Sigmoid colon (tissue), 4 donors: ENCODE data around the gene RASSF1.

Source experiments
- EP300 ChIP-seq, 4 donors: sonication (generic); formaldehyde crosslinking; IDR thresholded peaks; one replicate each; pipeline ENCODE4 v1.6.1; 2017; ENCODE audit warnings: antibody characterized with exemption in 4 of 4
- POLR2A ChIP-seq, 2 donors: fragments of 450-650 bp; IDR thresholded peaks; one replicate each; pipeline ENCODE4 v1.6.1; 2016; ENCODE audit warnings: antibody characterized with exemption in 2 of 2, mild to moderate bottlenecking in 2 of 2, moderate library complexity in 2 of 2
- POLR2AphosphoS5 ChIP-seq, 4 donors: sonication (generic); formaldehyde crosslinking; IDR thresholded peaks; one replicate each; pipeline ENCODE4 v1.6.1; 2017; ENCODE audit warnings: antibody characterized with exemption in 4 of 4
- TF ChIP-seq, protein P1 (sequence below), 4 experiments: fragments of 450-650 bp in 3 of 4; fragments of 200-600 bp in 1 of 4; IDR thresholded peaks; one replicate each; pipeline ENCODE4 v1.5.1; 2016 to 2019; ENCODE audit warnings: antibody characterized with exemption in 4 of 4, mild to moderate bottlenecking in 3 of 4, moderate library complexity in 2 of 4

GRCh38 chr3:50338965-50339364, 1.7 kb downstream of the RASSF1 start:
- TF ChIP-seq POLR2A (IDR thresholded peaks at IDR 0.05) (no peak), POLR2AphosphoS5 (IDR thresholded peaks at IDR 0.05) (no peak), EP300 (IDR thresholded peaks at IDR 0.05) (no peak)
- TF ChIP-seq, protein P1, sequence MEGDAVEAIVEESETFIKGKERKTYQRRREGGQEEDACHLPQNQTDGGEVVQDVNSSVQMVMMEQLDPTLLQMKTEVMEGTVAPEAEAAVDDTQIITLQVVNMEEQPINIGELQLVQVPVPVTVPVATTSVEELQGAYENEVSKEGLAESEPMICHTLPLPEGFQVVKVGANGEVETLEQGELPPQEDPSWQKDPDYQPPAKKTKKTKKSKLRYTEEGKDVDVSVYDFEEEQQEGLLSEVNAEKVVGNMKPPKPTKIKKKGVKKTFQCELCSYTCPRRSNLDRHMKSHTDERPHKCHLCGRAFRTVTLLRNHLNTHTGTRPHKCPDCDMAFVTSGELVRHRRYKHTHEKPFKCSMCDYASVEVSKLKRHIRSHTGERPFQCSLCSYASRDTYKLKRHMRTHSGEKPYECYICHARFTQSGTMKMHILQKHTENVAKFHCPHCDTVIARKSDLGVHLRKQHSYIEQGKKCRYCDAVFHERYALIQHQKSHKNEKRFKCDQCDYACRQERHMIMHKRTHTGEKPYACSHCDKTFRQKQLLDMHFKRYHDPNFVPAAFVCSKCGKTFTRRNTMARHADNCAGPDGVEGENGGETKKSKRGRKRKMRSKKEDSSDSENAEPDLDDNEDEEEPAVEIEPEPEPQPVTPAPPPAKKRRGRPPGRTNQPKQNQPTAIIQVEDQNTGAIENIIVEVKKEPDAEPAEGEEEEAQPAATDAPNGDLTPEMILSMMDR (IDR thresholded peaks at IDR 0.05): no peak
